Loucy (cell line): ENCODE measurements around the gene TIMM29.

Experiments
- H2AFZ ChIP-seq: fragments of 200-600 bp; sonication (generic); 2 replicates; pipeline ENCODE4 v1.6.0; 2016; ENCODE audit warnings: antibody characterized with exemption, mild to moderate bottlenecking, low read length, moderate library complexity
- H3F3A ChIP-seq: fragments of 200-600 bp; 2 replicates; pipeline ENCODE4 v1.6.0; 2016; ENCODE audit warnings: antibody characterized with exemption, low read depth, mild to moderate bottlenecking
- H3K27me3 ChIP-seq: fragments of 200-600 bp; sonication (generic); 2 replicates; pipeline ENCODE4 v1.6.1; 2014; ENCODE audit warnings: low read length, mild to moderate bottlenecking; ENCODE audit not compliant: insufficient read depth, poor library complexity, severe bottlenecking
- H3K36me3 ChIP-seq: fragments of 200-600 bp; sonication (generic); 2 replicates; pipeline ENCODE4 v1.6.1; 2016; ENCODE audit warnings: low read length; ENCODE audit not compliant: insufficient read depth
- H3K4me1 ChIP-seq: fragments of 200-600 bp; sonication (generic); 2 replicates; pipeline ENCODE4 v1.5.1; 2014; ENCODE audit warnings: low read length, mild to moderate bottlenecking; ENCODE audit not compliant: insufficient read depth, poor library complexity, severe bottlenecking
- H3K4me2 ChIP-seq: fragments of 200-600 bp; sonication (generic); 2 replicates; pipeline ENCODE4 v1.6.0; 2014; ENCODE audit warnings: antibody characterized with exemption, low read length, low read depth, mild to moderate bottlenecking; ENCODE audit not compliant: poor library complexity, severe bottlenecking
- H3K4me3 ChIP-seq: fragments of 200-600 bp; sonication (generic); 2 replicates; pipeline ENCODE4 v1.5.1; 2014; ENCODE audit warnings: low read length, mild to moderate bottlenecking, mixed read lengths; ENCODE audit not compliant: poor library complexity, severe bottlenecking
- H3K79me2 ChIP-seq: fragments of 200-600 bp; sonication (generic); 2 replicates; pipeline ENCODE4 v1.6.1; 2014; ENCODE audit warnings: low read length; ENCODE audit not compliant: insufficient read depth
- H3K9ac ChIP-seq: fragments of 200-600 bp; sonication (generic); 2 replicates; pipeline ENCODE4 v1.6.0; 2014; ENCODE audit warnings: mild to moderate bottlenecking, low read depth, low read length, moderate library complexity; ENCODE audit not compliant: poor library complexity, severe bottlenecking
- H3K9me2 ChIP-seq: fragments of 200-600 bp; sonication (generic); replicated peaks from 2 replicates; pipeline ENCODE4 v1.6.1; 2016; ENCODE audit warnings: low read depth, low read length, mixed read lengths
- H3K9me3 ChIP-seq: fragments of 200-600 bp; sonication (generic); 2 replicates; pipeline ENCODE4 v1.6.1; 2014; ENCODE audit warnings: mild to moderate bottlenecking, antibody characterized with exemption, low read length, low read depth; ENCODE audit not compliant: insufficient read depth
- H4K20me1 ChIP-seq: fragments of 200-600 bp; sonication (generic); 2 replicates; pipeline ENCODE4 v1.6.0; 2014; ENCODE audit warnings: antibody characterized with exemption, low read length, mild to moderate bottlenecking; ENCODE audit not compliant: insufficient read depth, poor library complexity, severe bottlenecking
- CTCF ChIP-seq: fragments of 200-600 bp; sonication (generic); conservative IDR thresholded peaks from 2 replicates; pipeline ENCODE4 v1.5.1; 2014; ENCODE audit warnings: mild to moderate bottlenecking, antibody characterized with exemption, low read length
- EZH2phosphoT487 ChIP-seq: fragments of 200-600 bp; IDR thresholded peaks from 2 replicates; pipeline ENCODE4 v1.6.1; 2018; ENCODE audit warnings: antibody characterized with exemption, mild to moderate bottlenecking, moderate library complexity, borderline replicate concordance

Gene TIMM29

GRCh38 chr19:10888421-10888866 is 40.2 kb upstream of the TIMM29 start:
- Histone ChIP-seq H2AFZ (no peak overlapping the region), H3K9ac (no peak overlapping the region), H3K79me2 (peaks cover 40% of the 10 kb centered on the region; the same call in 1 of the 2 replicates), H3K36me3 (no peaks in the 10 kb centered on the region), H3K4me1 (no peaks in the 10 kb centered on the region), H3K4me2 (no peak overlapping the region), H3K4me3 (no peak overlapping the region), H3K9me3 (no peaks in the 10 kb centered on the region), H4K20me1 (peaks cover 4% of the 10 kb centered on the region), H3K27me3 (no peaks in the 10 kb centered on the region), H3F3A (no peaks in the 10 kb centered on the region), H3K9me2 (no peaks in the 10 kb centered on the region)
- no peak for TF ChIP-seq EZH2phosphoT487
- no peak for TF ChIP-seq CTCF

GRCh38 chr19:10889880-10890279 is 38.7 kb upstream of the TIMM29 start:
- no peaks in the 10 kb centered on the region for H3K4me1 ChIP-seq
- no peaks in the 10 kb centered on the region for H3K36me3 ChIP-seq
- TF ChIP-seq CTCF (no peak), EZH2phosphoT487 (no peak)

GRCh38 chr19:10891405-10892086 is 37.1 kb upstream of the TIMM29 start:
- H3F3A ChIP-seq = no peaks in the 10 kb centered on the region
- H3K27me3 ChIP-seq = no peaks in the 10 kb centered on the region
- H3K9me3 ChIP-seq = no peaks in the 10 kb centered on the region
- TF ChIP-seq EZH2phosphoT487 (no peak), CTCF (no peak)
- no peak overlapping the region for H2AFZ ChIP-seq
- H3K4me1 ChIP-seq = no peaks in the 10 kb centered on the region
- no peak overlapping the region for H3K4me3 ChIP-seq
- peaks cover 13% of the 10 kb centered on the region for H4K20me1 ChIP-seq
- H3K4me2 ChIP-seq = no peak overlapping the region
- peaks cover 40% of the 10 kb centered on the region; the same call in 1 of the 2 replicates for H3K79me2 ChIP-seq
- no peak overlapping the region for H3K9ac ChIP-seq
- no peaks in the 10 kb centered on the region for H3K36me3 ChIP-seq
- no peaks in the 10 kb centered on the region for H3K9me2 ChIP-seq

More at GRCh38 chr19:10889880-10890279, 38.7 kb upstream of the TIMM29 start:
- no peak overlapping the region for H3K4me2 ChIP-seq
- no peaks in the 10 kb centered on the region for H3K9me3 ChIP-seq
- H3K79me2 ChIP-seq = peaks cover 44% of the 10 kb centered on the region; the same call in 1 of the 2 replicates
- no peak overlapping the region for H2AFZ ChIP-seq
- no peaks in the 10 kb centered on the region for H3K9me2 ChIP-seq
- H3K27me3 ChIP-seq = no peaks in the 10 kb centered on the region
- no peak overlapping the region for H3K9ac ChIP-seq
- no peak overlapping the region for H3K4me3 ChIP-seq
- H4K20me1 ChIP-seq = peaks cover 9% of the 10 kb centered on the region
- H3F3A ChIP-seq = no peaks in the 10 kb centered on the region
